Right lobe of liver (tissue), 4 donors: ENCODE measurements around the gene NPAS1.
A peak's percentile ranks its signal among the peaks of the same experiment; 100 is the strongest.

ENCODE experiments used
- POLR2A ChIP-seq: fragments of 450-650 bp; IDR thresholded peaks from one replicate; pipeline ENCODE4 v1.6.1; 2017; ENCODE audit warnings: antibody characterized with exemption, mild to moderate bottlenecking
- TF ChIP-seq, protein P1 (sequence below), 4 donors: fragments of 200-600 bp in 3 of 4; fragments of 450-650 bp in 1 of 4; IDR thresholded peaks; one replicate each; pipeline versions ENCODE4 v1.5.1 to v1.8.0; 2016 to 2022; ENCODE audit warnings: antibody characterized with exemption in 4 of 4, mild to moderate bottlenecking in 2 of 4
- donor health status: DM: no; HTN: no; CAD: no.
- donor health status: DM: no; HTN: no; CAD: no.
- donor health status: DM: no; HTN: yes; CAD: no.

DNA sequence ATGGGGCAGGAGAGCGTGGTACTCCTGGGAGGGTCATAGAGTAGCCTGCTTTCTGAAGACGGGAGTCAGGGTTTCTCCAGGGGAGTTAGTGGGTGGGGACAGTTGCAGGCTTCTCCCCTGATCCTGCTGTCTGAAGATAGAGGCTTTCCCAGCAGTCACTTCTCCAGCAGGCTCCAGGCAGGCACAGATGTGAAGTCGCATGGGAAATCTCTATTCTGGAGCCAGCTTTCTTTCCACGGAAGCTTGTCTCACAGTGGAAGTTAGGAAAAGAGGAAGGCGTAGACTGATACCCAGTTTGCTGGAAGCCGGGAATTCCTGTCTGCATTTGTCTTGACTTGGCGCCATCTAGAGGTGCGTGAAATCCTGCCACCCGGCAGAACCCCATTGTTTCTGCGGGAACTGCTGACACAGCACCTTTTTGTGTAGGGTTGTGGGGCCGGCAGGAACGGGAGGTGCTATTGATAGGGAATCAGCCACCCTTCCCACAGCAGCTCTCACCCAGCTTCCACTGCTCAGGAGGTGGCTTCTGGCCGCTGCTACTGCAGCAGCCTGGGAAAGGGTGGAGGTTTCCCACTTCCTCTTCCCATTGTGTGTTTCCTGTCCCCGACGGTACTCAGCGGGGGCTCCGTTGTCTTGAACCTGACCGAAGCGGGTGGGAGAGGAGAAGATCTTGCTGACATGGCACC lies 28.5 kb upstream of the NPAS1 start:
- TF ChIP-seq, protein P1, sequence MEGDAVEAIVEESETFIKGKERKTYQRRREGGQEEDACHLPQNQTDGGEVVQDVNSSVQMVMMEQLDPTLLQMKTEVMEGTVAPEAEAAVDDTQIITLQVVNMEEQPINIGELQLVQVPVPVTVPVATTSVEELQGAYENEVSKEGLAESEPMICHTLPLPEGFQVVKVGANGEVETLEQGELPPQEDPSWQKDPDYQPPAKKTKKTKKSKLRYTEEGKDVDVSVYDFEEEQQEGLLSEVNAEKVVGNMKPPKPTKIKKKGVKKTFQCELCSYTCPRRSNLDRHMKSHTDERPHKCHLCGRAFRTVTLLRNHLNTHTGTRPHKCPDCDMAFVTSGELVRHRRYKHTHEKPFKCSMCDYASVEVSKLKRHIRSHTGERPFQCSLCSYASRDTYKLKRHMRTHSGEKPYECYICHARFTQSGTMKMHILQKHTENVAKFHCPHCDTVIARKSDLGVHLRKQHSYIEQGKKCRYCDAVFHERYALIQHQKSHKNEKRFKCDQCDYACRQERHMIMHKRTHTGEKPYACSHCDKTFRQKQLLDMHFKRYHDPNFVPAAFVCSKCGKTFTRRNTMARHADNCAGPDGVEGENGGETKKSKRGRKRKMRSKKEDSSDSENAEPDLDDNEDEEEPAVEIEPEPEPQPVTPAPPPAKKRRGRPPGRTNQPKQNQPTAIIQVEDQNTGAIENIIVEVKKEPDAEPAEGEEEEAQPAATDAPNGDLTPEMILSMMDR (IDR thresholded peaks at IDR 0.05): peak; percentile 74 to 87 (median 86)
- no peak for TF ChIP-seq POLR2A
